K562 (cell line): ENCODE data around the gene LCA5L. TPM values are rescaled to one million over a fixed set of nuclear protein-coding genes. Genes with fewer than 3 reads are reported as not detected.

ENCODE experiments used
- ATF1 ChIP-seq, 2 experiments: fragments of 450-650 bp in 1 of 2; IDR thresholded peaks; 2 replicates each; pipeline ENCODE4 v1.6.1; 2016; ENCODE audit warnings: missing compliant biosample characterization in 1 of 2, missing genetic modification characterization in 1 of 2
- ATF6 ChIP-seq: sonication (generic); formaldehyde crosslinking; IDR thresholded peaks from 2 replicates; pipeline ENCODE4 v1.4.0; 2020; ENCODE audit warnings: mild to moderate bottlenecking, missing genetic modification reagents
- CEBPB ChIP-seq: fragments of 450-650 bp; IDR thresholded peaks from 2 replicates; pipeline ENCODE4 v1.6.1; 2016; ENCODE audit warnings: missing genetic modification characterization, missing compliant biosample characterization
- CHD4 ChIP-seq: fragments of 200-600 bp; sonication (generic); IDR thresholded peaks from 3 replicates; pipeline ENCODE4 v1.6.1; 2012; ENCODE audit warnings: low read depth, mild to moderate bottlenecking, mixed read lengths, low read length, inconsistent platforms; ENCODE audit not compliant: insufficient read depth, insufficient replicate concordance, poor library complexity, severe bottlenecking
- CTBP1 ChIP-seq: fragments of 450-650 bp; IDR thresholded peaks from 2 replicates; pipeline ENCODE4 v1.6.1; 2016; ENCODE audit warnings: borderline replicate concordance
- ELF4 ChIP-seq: fragments of 450-650 bp; formaldehyde crosslinking; IDR thresholded peaks from 2 replicates; pipeline ENCODE4 v1.4.0; 2022; ENCODE audit warnings: missing genetic modification characterization
- FOXK1 ChIP-seq: sonication (generic); formaldehyde crosslinking; IDR thresholded peaks from 2 replicates; pipeline ENCODE4 v1.8.0; 2022; ENCODE audit warnings: missing genetic modification reagents, mild to moderate bottlenecking, borderline replicate concordance
- ID3 ChIP-seq, 2 experiments: fragments of 250-450 bp in 1 of 2; fragments of 450-650 bp in 1 of 2; sonication (Bioruptor Pico) in 1 of 2; IDR thresholded peaks; 2 replicates each; pipeline versions ENCODE4 v1.6.1 to v1.8.0; 2016 to 2021; ENCODE audit warnings: mild to moderate bottlenecking in 2 of 2, moderate library complexity in 2 of 2, missing compliant biosample characterization in 1 of 2, missing genetic modification characterization in 1 of 2
- IRF2 ChIP-seq: sonication (generic); formaldehyde crosslinking; IDR thresholded peaks from 2 replicates; pipeline ENCODE4 v1.8.1; 2022; ENCODE audit warnings: mild to moderate bottlenecking, missing genetic modification reagents
- NFYB ChIP-seq: IDR thresholded peaks from 2 replicates; pipeline ENCODE4 v1.6.1; 2011; ENCODE audit warnings: mild to moderate bottlenecking, moderate library complexity; ENCODE audit not compliant: insufficient read length; ENCODE audit errors: extremely low read depth
- PCBP2 ChIP-seq: fragments of 200-400 bp; formaldehyde crosslinking; IDR thresholded peaks from 2 replicates; pipeline ENCODE4 v1.6.1; 2018; ENCODE audit warnings: low read length, low read depth, mild to moderate bottlenecking, moderate library complexity; ENCODE audit not compliant: poor library complexity, severe bottlenecking
- PTRF ChIP-seq: fragments of 450-650 bp; IDR thresholded peaks from 2 replicates; pipeline ENCODE4 v1.6.1; 2016; ENCODE audit warnings: mild to moderate bottlenecking, missing genetic modification characterization, missing compliant biosample characterization
- RBM14 ChIP-seq: fragments of 200-400 bp; formaldehyde crosslinking; IDR thresholded peaks from 2 replicates; pipeline ENCODE4 v1.6.1; 2018; ENCODE audit warnings: low read depth, mild to moderate bottlenecking, low read length, moderate library complexity, borderline replicate concordance; ENCODE audit not compliant: insufficient read depth
- SMARCC2 ChIP-seq: fragments of 450-650 bp; IDR thresholded peaks from 2 replicates; pipeline ENCODE4 v1.6.1; 2017; ENCODE audit warnings: antibody characterized with exemption, moderate library complexity, mild to moderate bottlenecking, low read depth
- SP2 ChIP-seq: IDR thresholded peaks from 2 replicates; pipeline ENCODE4 v1.6.1; 2011; ENCODE audit warnings: mild to moderate bottlenecking, low read depth, low read length, moderate library complexity; ENCODE audit not compliant: poor library complexity, severe bottlenecking; ENCODE audit errors: extremely low read depth
- SRSF3 ChIP-seq: fragments of 200-400 bp; formaldehyde crosslinking; IDR thresholded peaks from 2 replicates; pipeline ENCODE4 v1.6.1; 2016; ENCODE audit warnings: mild to moderate bottlenecking, low read length, moderate library complexity; ENCODE audit not compliant: insufficient read depth
- TAF9B ChIP-seq: fragments of 450-650 bp; IDR thresholded peaks from 2 replicates; pipeline ENCODE4 v1.6.1; 2018; ENCODE audit warnings: mild to moderate bottlenecking; ENCODE audit not compliant: partially characterized antibody
- TFE3 ChIP-seq: fragments of 450-650 bp; formaldehyde crosslinking; IDR thresholded peaks from 2 replicates; pipeline ENCODE4 v1.4.0; 2020; ENCODE audit warnings: mild to moderate bottlenecking, mixed read lengths
- ZEB2 ChIP-seq: fragments of 450-650 bp; IDR thresholded peaks from 2 replicates; pipeline ENCODE4 v1.6.1; 2016
- ZFP91 ChIP-seq: sonication (generic); formaldehyde crosslinking; IDR thresholded peaks from 2 replicates; pipeline ENCODE4 v1.8.0; 2022; ENCODE audit warnings: mild to moderate bottlenecking, missing genetic modification reagents
- ZNF263 ChIP-seq: sonication (generic); formaldehyde crosslinking; IDR thresholded peaks from 2 replicates; pipeline ENCODE4 v1.8.0; 2022; ENCODE audit warnings: mild to moderate bottlenecking, missing genetic modification reagents, borderline replicate concordance
- ZNF41 ChIP-seq: fragments of 250-450 bp; sonication (Bioruptor Pico); conservative IDR thresholded peaks from 2 replicates; pipeline ENCODE4 v1.4.0; 2020; ENCODE audit warnings: mild to moderate bottlenecking
- ZNF436 ChIP-seq: fragments of 250-450, 450-650 bp; sonication (Bioruptor Pico); formaldehyde crosslinking; IDR thresholded peaks from 2 replicates; pipeline ENCODE4 v1.7.0; 2020; ENCODE audit warnings: mild to moderate bottlenecking
- polyA plus RNA-seq, 8 experiments: library from polyadenylated mRNA; depleted of rRNA in 4 of 8; stranded (reverse) in 5 of 8; unstranded in 3 of 8; fragments of >200 nt; fragmentation: Nextera tagmentation in 2 of 8; fragmentation: Illumina TruSeq in 1 of 8; extraction: Ambion mirVana in 2 of 8; extraction: Trizol in 1 of 8; gene quantifications; 2 replicates each; pipeline versions ENCODE4 v1.2.1 to v1.2.3, GENCODE V29; 2011 to 2014; ENCODE audit warnings: inconsistent platforms in 1 of 8, missing spikeins in 1 of 8
- total RNA-seq, 7 experiments: library from RNA; depleted of rRNA in 6 of 7; stranded (reverse); fragments of >200 nt in 6 of 7; fragmentation: Illumina TruSeq in 2 of 7; extraction: Trizol in 2 of 7; gene quantifications; 2 replicates each; pipeline versions ENCODE4 v1.2.1 to v1.2.3, GENCODE V29; 2011 to 2021; ENCODE audit warnings: low replicate concordance in 1 of 7

Gene LCA5L
- total and polyA plus RNA-seq, 9 of the 15 experiments (the other 6 are each of a cell fraction or from before 2014, with no cell fraction given): 1.8 to 4.9 (median 3.8) TPM

- no peak for TF ChIP-seq ZFP91
- TF ChIP-seq TAF9B: no peak
- no peak for TF ChIP-seq CTBP1
- peak; percentile 85 for TF ChIP-seq ID3 (CRISPR knock-in tag; IDR thresholded peaks at IDR 0.05)
- peak; percentile 99 for TF ChIP-seq ID3 (tag; IDR thresholded peaks at IDR 0.05)
- no peak for TF ChIP-seq CEBPB (tag)
- TF ChIP-seq ZNF263 (CRISPR knock-in tag): no peak
- no peak for TF ChIP-seq ZNF436 (CRISPR knock-in tag)
- no peak; the same call in 1 of the 2 replicates for TF ChIP-seq TFE3 (CRISPR knock-in tag)
- no peak for TF ChIP-seq CHD4
- no peak for TF ChIP-seq ATF1 (CRISPR knock-in tag; IDR thresholded peaks at IDR 0.05)
- peak; percentile 39; the same call in 1 of the 2 replicates for TF ChIP-seq ATF1 (tag; IDR thresholded peaks at IDR 0.05)
- peak; percentile 82; the same call in 1 of the 2 replicates for TF ChIP-seq ELF4 (CRISPR knock-in tag)
- no peak for TF ChIP-seq ZEB2
- peak; percentile 97 for TF ChIP-seq PTRF (tag)
- TF ChIP-seq IRF2 (CRISPR knock-in tag): no peak
- TF ChIP-seq FOXK1: no peak
- TF ChIP-seq ZNF41: peak; percentile 95
- TF ChIP-seq ATF6 (CRISPR knock-in tag): no peak
- no peak for TF ChIP-seq SP2
- TF ChIP-seq SRSF3: no peak
- TF ChIP-seq SMARCC2: no peak
- TF ChIP-seq RBM14: no peak
- no peak for TF ChIP-seq NFYB
- no peak for TF ChIP-seq PCBP2
Observed at GRCh38 chr21:39359382-39359781, 86.2 kb downstream of the LCA5L start (continued).
